GM19372 (cell line): Measurements from ENCODE around the gene JUP.

ENCODE experiments used
- ATAC-seq: cut with Tn5 transposase; IDR thresholded peaks from one replicate; pipeline ENCODE4 v1.9.1; 2021; ENCODE audit warnings: mild to moderate bottlenecking, low read depth, moderate library complexity; ENCODE audit not compliant: unreplicated experiment

Gene JUP

DNA sequence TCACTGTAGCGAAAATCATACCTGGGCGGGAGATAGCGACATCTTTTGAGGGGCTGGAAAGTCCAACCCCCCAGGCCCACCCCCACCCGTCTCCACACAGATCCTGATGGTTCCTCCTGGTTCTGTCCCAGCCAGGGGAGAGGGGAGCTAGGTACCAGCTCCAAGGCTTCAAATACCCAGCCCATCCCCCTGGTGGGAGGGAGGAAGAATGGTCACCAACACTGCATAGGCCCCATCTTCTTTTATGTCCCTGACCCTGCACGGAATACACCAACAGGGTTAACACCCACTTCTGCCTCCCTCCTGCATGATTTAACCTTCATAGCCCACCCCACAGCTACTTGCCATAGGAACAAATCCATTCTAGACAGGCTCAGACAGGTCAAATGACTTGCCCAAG, 61.4 kb downstream of the JUP start:
- no peak for ATAC-seq

DNA sequence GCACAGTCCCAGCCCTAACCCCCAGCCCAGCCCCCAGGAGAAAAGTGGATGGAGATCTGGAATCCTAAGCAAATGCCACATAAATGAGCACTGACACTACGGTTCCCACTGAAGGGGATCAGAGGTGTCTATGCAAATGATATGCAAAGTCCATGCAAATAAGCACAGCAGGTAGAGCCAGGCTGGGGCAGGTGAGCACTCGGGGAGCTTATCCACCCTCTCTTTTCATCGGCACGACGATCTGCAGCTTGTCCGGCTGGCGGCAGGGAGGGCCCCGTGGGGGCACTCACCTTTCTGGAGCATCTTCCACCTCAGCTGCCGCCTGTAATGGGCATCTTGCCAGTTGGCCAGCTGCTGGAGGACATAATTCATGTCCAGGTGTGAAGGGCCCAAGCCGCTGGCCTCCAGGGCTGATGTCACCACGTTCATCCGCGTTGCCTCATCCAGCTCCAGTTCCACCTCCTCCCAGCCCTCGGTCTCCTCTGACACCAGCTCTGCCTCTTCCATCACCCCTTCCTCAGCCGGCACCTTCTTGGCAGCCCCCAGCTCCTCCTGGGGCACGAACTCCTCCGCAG, 61.9 kb downstream of the JUP start:
- no peak for ATAC-seq

DNA sequence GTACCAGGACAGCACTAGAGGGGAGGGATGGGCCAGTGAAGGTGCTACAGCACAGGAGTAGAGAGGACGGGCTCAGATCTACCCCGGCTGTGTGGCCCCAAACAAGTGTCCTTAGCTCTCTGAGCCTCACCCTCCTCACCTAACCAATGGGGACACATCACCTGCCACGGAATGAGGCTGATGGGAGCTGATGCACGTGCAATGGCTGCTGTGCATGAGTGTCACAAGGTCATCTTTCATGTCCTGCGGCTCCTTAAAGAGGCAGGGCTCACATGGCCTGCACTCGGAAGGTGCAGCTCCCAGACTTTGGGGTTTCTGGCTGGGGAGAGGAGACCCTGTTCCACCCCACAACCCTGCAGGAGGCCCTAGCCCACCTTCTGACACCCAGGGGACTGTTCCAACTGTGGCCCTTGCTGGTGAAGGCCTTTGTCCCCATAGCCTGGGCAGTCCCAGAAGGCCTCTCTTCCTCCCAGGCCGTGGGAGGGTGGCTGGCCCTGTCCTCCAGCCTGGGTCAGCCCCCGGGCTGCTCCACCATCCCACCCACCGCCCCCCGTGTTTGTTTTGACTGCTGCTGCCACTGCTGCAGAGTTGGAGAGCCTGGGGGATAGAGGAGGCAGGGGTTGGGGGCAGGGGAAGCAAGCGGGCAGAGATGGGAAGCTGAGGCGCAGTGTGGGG, 62.6 kb downstream of the JUP start:
- no peak for ATAC-seq

DNA sequence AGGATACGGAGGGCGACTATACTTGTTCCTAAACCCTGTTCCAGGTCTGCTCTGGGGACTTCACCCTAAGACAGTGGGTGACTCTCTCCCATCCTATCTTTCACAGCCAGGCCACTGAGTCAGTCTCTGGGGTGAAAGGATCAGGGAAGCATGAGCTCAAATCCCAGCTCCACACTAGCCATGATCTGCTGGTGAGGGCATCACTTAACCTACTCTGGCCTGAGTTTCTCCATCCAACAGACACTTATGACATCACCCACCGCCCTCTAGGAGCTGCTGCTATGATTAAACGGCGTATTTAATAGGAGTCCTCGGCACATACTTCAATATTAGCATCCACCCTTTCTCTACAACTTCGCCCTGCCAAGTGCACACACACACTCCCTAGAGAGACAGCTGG, 64.3 kb downstream of the JUP start:
- ATAC-seq = no peak

DNA sequence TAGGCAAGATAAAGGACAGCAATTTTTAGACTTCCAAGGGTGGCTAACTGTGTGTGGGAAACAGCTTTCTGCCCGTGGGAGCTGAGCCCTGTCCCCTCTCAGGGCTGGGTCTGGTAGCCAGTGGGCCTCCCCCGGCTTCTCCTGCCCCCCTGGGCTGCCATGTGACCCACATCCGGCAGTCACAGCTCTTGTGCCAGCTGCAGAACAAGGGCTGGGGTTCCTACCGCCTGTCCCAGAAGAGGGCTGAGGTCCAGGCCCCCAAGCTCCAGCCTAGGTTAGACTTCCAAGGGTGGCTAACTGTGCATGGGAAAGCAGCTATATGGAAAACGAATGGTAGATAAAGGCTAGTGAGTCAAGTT, 68.2 kb downstream of the JUP start:
- ATAC-seq = no peak

DNA sequence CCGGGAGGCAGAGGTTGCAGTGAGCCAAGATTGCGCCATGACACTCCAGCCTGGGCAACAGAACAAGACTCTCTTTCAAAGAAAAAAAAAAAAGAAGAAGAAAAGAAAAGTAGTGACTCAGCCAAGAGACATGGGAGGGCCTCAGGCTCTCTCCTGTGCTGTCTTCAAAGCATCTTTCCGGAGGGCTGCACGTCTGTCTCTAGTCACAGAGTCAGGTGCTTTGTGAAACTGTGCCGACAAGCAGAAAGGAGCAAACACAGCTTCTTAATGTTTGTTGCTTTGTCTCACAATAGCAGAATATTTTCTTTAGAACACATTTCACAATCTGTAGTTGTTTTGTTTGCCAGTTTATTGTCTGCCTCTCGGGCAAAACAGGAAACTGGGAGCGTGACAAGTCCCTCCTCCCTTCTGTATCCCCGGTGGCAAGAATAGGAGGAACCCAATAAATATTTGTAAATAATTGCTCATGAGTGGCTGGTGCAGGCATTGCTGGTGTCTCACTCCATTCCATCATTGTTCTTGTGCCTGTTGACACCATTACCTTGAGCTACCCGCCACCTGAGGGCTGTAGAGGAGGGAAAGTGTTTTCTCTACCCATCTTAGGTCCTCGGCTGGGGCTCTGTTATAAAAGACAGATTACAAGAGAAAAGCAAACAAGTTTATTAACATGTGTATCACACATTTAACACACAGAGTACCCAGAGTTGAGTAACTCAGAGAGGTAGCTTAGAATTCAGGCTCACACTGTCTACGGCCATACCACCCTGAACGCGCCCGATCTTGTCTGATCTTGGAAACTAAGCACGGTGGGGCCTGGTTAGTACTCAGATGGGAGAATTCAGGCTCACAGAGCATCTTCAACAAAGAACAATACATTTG, 68.9 kb downstream of the JUP start:
- ATAC-seq = no peak

DNA sequence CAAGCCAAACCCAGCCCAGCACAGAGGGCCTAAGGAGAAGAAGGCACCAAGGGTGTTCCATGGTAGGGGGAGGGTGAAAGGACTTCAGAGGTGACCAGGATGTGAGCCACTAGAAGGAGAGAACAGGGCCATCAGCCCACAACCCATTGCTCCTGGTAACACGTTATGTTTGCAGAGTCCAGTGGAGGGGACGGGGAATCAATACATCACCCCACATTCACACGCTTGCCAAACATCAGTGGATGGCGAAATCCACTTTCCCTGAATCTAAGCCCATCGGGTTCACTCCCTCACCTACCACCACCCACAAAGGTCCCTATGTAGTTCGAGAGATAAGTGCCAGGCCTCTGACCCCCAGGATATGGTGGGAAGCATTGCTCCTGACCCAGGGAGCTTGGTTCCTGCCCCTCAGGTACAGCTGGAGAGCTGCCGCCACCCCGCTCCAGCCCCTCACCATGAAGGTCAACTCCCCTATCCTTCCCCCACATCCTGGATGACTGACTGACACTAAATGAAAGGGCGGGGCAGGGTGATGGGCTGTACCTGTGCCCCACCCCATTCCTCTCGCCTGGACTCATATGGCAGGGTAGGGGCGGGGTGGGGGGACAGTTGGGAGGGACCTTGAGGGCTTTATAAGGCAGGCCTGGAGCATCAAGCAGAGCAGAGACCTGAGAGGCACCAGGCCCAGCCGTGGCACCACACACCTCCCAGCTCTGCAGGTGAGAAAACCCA, 74.7 kb downstream of the JUP start, which contains the start of gene GAST:
Gene GAST (plus strand): TSS at position 663 of the 732 bp plus-strand sequence. CDS start 3,106 bp downstream, outside the sequence.
- ATAC-seq = no peak

DNA sequence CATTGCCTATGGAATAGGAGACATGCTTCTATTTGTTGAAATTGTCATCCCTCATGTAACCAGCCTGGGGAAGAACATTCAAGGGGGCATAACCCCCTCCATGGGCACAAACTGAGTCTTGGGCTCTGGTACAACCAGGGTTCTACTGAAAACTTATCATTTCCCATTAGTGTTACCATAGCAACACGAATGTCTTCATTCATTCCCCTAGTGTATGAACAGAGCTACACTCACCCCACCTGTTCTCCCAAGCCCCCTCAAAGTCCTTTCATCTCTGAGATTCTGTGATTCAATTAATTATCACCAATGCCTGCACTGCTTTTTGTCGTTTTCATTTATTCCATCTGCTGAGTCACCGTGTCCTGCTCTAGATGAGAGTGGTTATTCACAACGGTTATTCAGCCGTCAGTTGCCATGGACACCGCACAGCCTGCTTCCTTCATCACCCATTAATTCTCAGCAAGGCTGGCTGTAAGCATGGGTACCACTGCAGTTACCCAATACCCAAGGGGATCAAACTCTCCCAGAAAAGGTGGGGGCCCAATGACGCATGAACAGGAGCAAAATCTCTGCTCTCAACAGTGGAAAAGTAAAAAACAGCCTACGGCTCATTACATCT, 75.9 kb downstream of the JUP start:
- no peak for ATAC-seq

DNA sequence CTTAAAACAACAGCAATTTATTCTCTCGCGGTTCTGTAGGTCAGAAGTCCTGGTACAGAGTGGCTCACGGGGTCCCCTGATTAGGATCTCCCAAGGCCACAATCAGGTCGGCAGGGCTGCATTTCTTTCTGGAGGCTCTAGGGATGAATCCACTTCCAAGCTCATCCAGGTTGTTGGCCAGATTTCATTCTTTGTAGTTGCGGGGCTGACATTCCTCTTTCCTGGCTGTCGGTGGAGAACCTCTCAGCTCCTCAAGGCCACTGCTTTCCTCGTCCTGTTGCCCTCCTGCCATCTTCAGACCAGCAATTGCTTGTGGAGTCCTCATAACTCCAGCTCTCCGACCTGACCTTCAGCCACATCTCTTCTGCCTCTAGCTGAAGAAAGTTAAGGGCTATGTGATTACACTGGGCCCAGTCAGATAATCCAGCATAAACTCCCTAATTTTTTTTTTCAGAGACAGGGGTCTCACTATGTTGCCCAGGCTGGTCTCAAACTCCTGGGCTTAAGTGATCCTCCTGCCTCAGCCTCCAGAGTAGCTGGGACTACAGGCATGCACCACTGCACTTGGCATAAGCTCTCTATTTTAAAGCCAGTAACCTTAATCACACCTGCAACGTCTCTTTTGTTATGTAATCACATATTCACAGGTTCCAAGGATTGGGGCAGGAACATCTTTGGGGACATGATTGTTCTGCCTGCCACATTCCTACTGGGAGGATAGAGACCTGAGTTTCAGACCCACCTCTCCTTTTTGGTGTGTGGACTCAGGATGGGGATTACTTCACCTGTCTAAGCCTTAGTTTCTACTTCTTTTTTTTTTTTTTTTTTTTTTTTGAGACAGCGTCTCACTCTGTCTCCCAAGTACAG, 78.5 kb downstream of the JUP start:
- ATAC-seq = no peak

DNA sequence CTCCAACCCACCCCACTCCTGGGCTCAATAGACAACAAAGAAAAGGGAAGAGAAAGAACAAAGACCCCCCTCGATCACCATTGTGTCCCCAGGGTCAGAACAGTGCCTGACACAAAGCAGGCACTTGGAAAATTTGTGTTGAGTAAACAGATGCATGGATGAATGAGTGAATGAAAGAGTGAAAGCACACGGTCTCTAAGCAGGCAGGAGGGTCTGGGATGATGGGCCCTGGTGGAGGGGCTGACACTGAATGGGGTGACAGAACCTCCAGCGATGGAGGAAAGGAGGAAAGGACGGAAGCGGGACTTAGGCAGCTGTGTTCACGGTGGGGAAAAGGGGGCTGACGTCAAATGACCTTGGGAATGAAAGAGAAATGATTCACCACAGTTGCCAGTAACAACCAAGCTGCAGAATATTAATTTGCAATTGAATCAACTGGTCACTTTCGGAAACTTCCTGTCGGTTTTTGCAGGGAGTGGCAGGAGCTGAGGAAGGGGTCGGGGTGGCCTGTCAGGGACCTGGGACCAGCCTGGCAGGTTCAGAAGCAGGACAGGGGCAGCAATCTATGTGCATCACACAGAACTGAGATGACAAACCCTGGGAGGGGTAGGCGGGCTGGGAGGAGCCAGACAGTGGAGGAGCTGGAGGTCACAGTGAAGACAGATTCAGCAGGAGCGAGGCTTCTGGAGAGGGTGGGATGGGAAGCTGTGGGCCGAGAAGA, 81.1 kb downstream of the JUP start:
- no peak for ATAC-seq
